H1 (cell line): ENCODE data around the gene EPHB6. TPM values are rescaled to one million over a fixed set of nuclear protein-coding genes. Genes with fewer than 3 reads are reported as not detected.

Experiments
- CTCF ChIA-PET: fragments of 300-600 bp; sonication (Branson Sonifier 250); formaldehyde crosslinking; loops from one replicate; lab custom pipeline; 2021; ENCODE audit not compliant: partially characterized antibody; lab: Charles Lee
- POLR2A ChIA-PET: fragments of 300-600 bp; sonication (Branson Sonifier 250); formaldehyde crosslinking; loops from one replicate; lab custom pipeline; 2021; ENCODE audit warnings: inconsistent platforms; ENCODE audit not compliant: partially characterized antibody; lab: Charles Lee
- DNase-seq, 2 experiments: peaks; one replicate each; pipeline versions ENCODE4 v3.0.0 to v3.0.0-alpha.2; 2010 to 2022; ENCODE audit warnings: low spot score in 2 of 2, low read depth in 1 of 2, mixed read lengths in 1 of 2
- FAIRE-seq: peaks from 2 replicates; lab custom pipeline; 2011; peaks lifted over from hg19 to GRCh38; lab: Jason Lieb, UNC
- H2AFZ ChIP-seq: 2 replicates; pipeline ENCODE4 v1.8.1; 2012; ENCODE audit warnings: low read length, inconsistent platforms
- H2AK5ac ChIP-seq: 2 replicates; pipeline ENCODE4 v1.6.1; 2013; ENCODE audit warnings: low read depth, low read length
- H2BK120ac ChIP-seq: replicated peaks from 2 replicates; pipeline ENCODE3; 2013; ENCODE audit warnings: low read depth, low read length, inconsistent platforms
- H2BK12ac ChIP-seq: 2 replicates; pipeline ENCODE4 v1.6.1; 2013; ENCODE audit warnings: low read depth, low read length
- H2BK15ac ChIP-seq: 2 replicates; pipeline ENCODE4 v1.6.1; 2013; ENCODE audit warnings: low read length
- H2BK20ac ChIP-seq: 2 replicates; pipeline ENCODE4 v1.6.1; 2013; ENCODE audit warnings: low read length
- H2BK5ac ChIP-seq: 2 replicates; pipeline ENCODE4 v1.6.1; 2013; ENCODE audit warnings: low read depth, low read length
- H3K14ac ChIP-seq: 2 replicates; pipeline ENCODE4 v1.6.1; 2013; ENCODE audit warnings: inconsistent platforms; ENCODE audit not compliant: insufficient read length
- H3K18ac ChIP-seq: 2 replicates; pipeline ENCODE4 v1.6.1; 2013; ENCODE audit warnings: low read length; ENCODE audit errors: extremely low read depth
- H3K23ac ChIP-seq: 2 replicates; pipeline ENCODE4 v1.6.1; 2013; ENCODE audit warnings: inconsistent platforms; ENCODE audit not compliant: insufficient read length
- H3K23me2 ChIP-seq: 2 replicates; pipeline ENCODE4 v1.6.1; 2013; ENCODE audit warnings: low read depth, low read length
- H3K27ac ChIP-seq: 2 replicates; pipeline ENCODE4 v1.6.1; 2011; ENCODE audit warnings: low read depth, low read length, inconsistent platforms
- H3K27me3 ChIP-seq, 4 experiments: replicated peaks in 1 of 4; 1 replicate in 1 of 4; 2 replicates in 3 of 4; pipeline versions ENCODE4 v1.6.1 to v1.8.1; 2011 to 2013; ENCODE audit warnings: low read length in 3 of 4, mild to moderate bottlenecking in 3 of 4, inconsistent platforms in 2 of 4, mixed read lengths in 2 of 4, moderate library complexity in 1 of 4; ENCODE audit not compliant: control insufficient read depth in 3 of 4, insufficient read depth in 3 of 4; ENCODE audit errors: extremely low read depth in 1 of 4
- H3K36me3 ChIP-seq, 4 experiments: 2 replicates each; pipeline versions ENCODE4 v1.6.1 to v1.8.1; 2011 to 2013; ENCODE audit warnings: mild to moderate bottlenecking in 4 of 4, low read length in 3 of 4, moderate library complexity in 2 of 4, control low read depth in 1 of 4, inconsistent platforms in 1 of 4; ENCODE audit not compliant: insufficient read depth in 4 of 4, control insufficient read depth in 2 of 4
- H3K4ac ChIP-seq: replicated peaks from 2 replicates; pipeline ENCODE3; 2013; ENCODE audit warnings: low read length, low read depth, mixed read lengths, inconsistent platforms; ENCODE audit not compliant: insufficient read length
- H3K4me1 ChIP-seq, 4 experiments: replicated peaks in 1 of 4; 1 replicate in 1 of 4; 2 replicates in 3 of 4; pipeline versions ENCODE4 v1.6.1 to v1.8.1; 2011 to 2013; ENCODE audit warnings: low read length in 3 of 4, inconsistent platforms in 2 of 4, mixed read lengths in 1 of 4; ENCODE audit not compliant: insufficient read depth in 4 of 4, control insufficient read depth in 3 of 4
- H3K4me2 ChIP-seq, 2 experiments: 2 replicates each; pipeline versions ENCODE4 v1.6.1 to v1.8.1; 2011 to 2013; ENCODE audit warnings: low read depth in 2 of 2, low read length in 2 of 2, control low read depth in 1 of 2, inconsistent platforms in 1 of 2, mild to moderate bottlenecking in 1 of 2; ENCODE audit not compliant: insufficient read depth in 1 of 2
- H3K4me3 ChIP-seq, 4 experiments: fragments of 200-600, 300-600 bp in 1 of 4; sonication (generic), shearing (Covaris generic), sonication (Bioruptor Twin) in 1 of 4; 2 replicates each; pipeline versions ENCODE4 v1.5.1 to v1.8.1; 2011 to 2016; ENCODE audit warnings: low read length in 4 of 4, low read depth in 3 of 4, control low read depth in 2 of 4, inconsistent platforms in 2 of 4, mild to moderate bottlenecking in 2 of 4, mixed read lengths in 1 of 4, moderate library complexity in 1 of 4; ENCODE audit not compliant: insufficient read depth in 2 of 4; ENCODE audit errors: extremely low read depth in 1 of 4
- H3K56ac ChIP-seq: replicated peaks from 2 replicates; pipeline ENCODE3; 2013; ENCODE audit warnings: low read depth, mild to moderate bottlenecking, mixed read lengths, low read length, inconsistent platforms; ENCODE audit not compliant: insufficient read length
- H3K79me1 ChIP-seq: 2 replicates; pipeline ENCODE4 v1.6.1; 2013; ENCODE audit warnings: low read depth, low read length, control low read depth
- H3K79me2 ChIP-seq, 2 experiments: 2 replicates each; pipeline versions ENCODE4 v1.6.1 to v1.8.1; 2012 to 2013; ENCODE audit warnings: low read length in 2 of 2, mild to moderate bottlenecking in 2 of 2, inconsistent platforms in 1 of 2; ENCODE audit not compliant: insufficient read depth in 2 of 2, control insufficient read depth in 1 of 2
- H3K9ac ChIP-seq, 4 experiments: replicated peaks in 1 of 4; 1 replicate in 1 of 4; 2 replicates in 3 of 4; pipeline versions ENCODE4 v1.6.1 to v1.8.1; 2011 to 2013; ENCODE audit warnings: low read depth in 3 of 4, low read length in 3 of 4, control low read depth in 2 of 4, mild to moderate bottlenecking in 2 of 4, moderate library complexity in 2 of 4, inconsistent platforms in 1 of 4; ENCODE audit errors: extremely low read depth in 1 of 4
- H3K9me3 ChIP-seq, 2 experiments: 2 replicates each; pipeline versions ENCODE4 v1.6.1 to v1.8.1; 2012 to 2013; ENCODE audit warnings: mild to moderate bottlenecking in 2 of 2, moderate library complexity in 2 of 2, control low read depth in 1 of 2, inconsistent platforms in 1 of 2, low read depth in 1 of 2, low read length in 1 of 2, mixed read lengths in 1 of 2; ENCODE audit not compliant: insufficient read depth in 2 of 2
- H4K20me1 ChIP-seq, 2 experiments: replicated peaks in 1 of 2; 2 replicates each; pipeline versions ENCODE3 to v1.8.1; 2011 to 2013; ENCODE audit warnings: inconsistent platforms in 2 of 2, low read length in 2 of 2, mild to moderate bottlenecking in 1 of 2; ENCODE audit not compliant: insufficient read depth in 2 of 2, control insufficient read depth in 1 of 2
- H4K5ac ChIP-seq: 2 replicates; pipeline ENCODE4 v1.6.1; 2013; ENCODE audit warnings: low read length, low read depth, mixed read lengths, inconsistent platforms; ENCODE audit not compliant: insufficient read length
- H4K8ac ChIP-seq: 2 replicates; pipeline ENCODE4 v1.8.0; 2013; ENCODE audit warnings: mild to moderate bottlenecking, moderate library complexity, low read length, inconsistent platforms; ENCODE audit not compliant: insufficient read depth; ENCODE audit errors: extremely low read depth
- H4K91ac ChIP-seq: replicated peaks from 2 replicates; pipeline ENCODE3; 2013; ENCODE audit warnings: low read length, mixed read lengths, inconsistent platforms; ENCODE audit not compliant: insufficient read length
- BACH1 ChIP-seq: IDR thresholded peaks from 2 replicates; pipeline ENCODE4 v1.6.1; 2012; ENCODE audit warnings: low read length, improper control_type of control experiment
- CBX5 ChIP-seq: fragments of 300-800, 300-1000 bp; sonication (generic); IDR thresholded peaks from 2 replicates; pipeline ENCODE4 v1.7.1; 2016; ENCODE audit warnings: antibody characterized with exemption, low read length, low read depth
- KDM4A ChIP-seq: IDR thresholded peaks from one replicate; pipeline ENCODE4 v1.7.1; 2012; ENCODE audit warnings: low read depth, mild to moderate bottlenecking, moderate library complexity, low read length, inconsistent platforms; ENCODE audit not compliant: severe bottlenecking
- KDM5A ChIP-seq: fragments of 200-600 bp; IDR thresholded peaks from 2 replicates; pipeline ENCODE4 v1.7.1; 2012; ENCODE audit warnings: mild to moderate bottlenecking, low read length, inconsistent platforms, mixed read lengths
- MAFK ChIP-seq: IDR thresholded peaks from 2 replicates; pipeline ENCODE4 v1.6.1; 2012; ENCODE audit warnings: low read depth, mild to moderate bottlenecking, improper control_type of control experiment, low read length
- PHF8 ChIP-seq: fragments of 200-600 bp; sonication (generic); conservative IDR thresholded peaks from 2 replicates; pipeline ENCODE4 v1.7.1; 2012; ENCODE audit warnings: low read depth, mild to moderate bottlenecking, inconsistent platforms, low read length, moderate library complexity
- POLR2A ChIP-seq, 2 experiments: IDR thresholded peaks; 1 replicate in 1 of 2; 2 replicates in 1 of 2; pipeline ENCODE4 v1.6.1; 2011; ENCODE audit warnings: low read depth in 2 of 2, low read length in 2 of 2, mild to moderate bottlenecking in 2 of 2; ENCODE audit errors: control extremely low read depth in 1 of 2
- SUZ12 ChIP-seq: fragments of 200-600 bp; sonication (generic); IDR thresholded peaks from 2 replicates; pipeline ENCODE4 v1.6.1; 2012; ENCODE audit warnings: mild to moderate bottlenecking, inconsistent platforms, low read length, moderate library complexity, mixed read lengths
- WGBS, 2 experiments: shearing (Covaris generic) in 1 of 2; methylation state at CpG; one replicate each; pipeline versions ENCODE4 v1.1.6 to v1.1.7; 2013 to 2015; ENCODE audit warnings: low lambda C conversion rate in 2 of 2, mixed read lengths in 2 of 2, inconsistent platforms in 1 of 2, low coverage in 1 of 2, missing lambda C conversion rate in 1 of 2; ENCODE audit not compliant: insufficient replicate concordance in 2 of 2, insufficient coverage in 1 of 2, insufficient read length in 1 of 2; ENCODE audit errors: extremely low coverage in 1 of 2, missing lambda C conversion rate in 1 of 2; 5-methylcytosine and 5-hydroxymethylcytosine counted together
- polyA plus RNA-seq, 7 experiments: library from polyadenylated mRNA; depleted of rRNA in 3 of 7; stranded (reverse) in 5 of 7; unstranded in 2 of 7; fragments of >200 nt in 5 of 7; fragments of 200-250 nt in 2 of 7; gene quantifications; 1 replicate in 5 of 7; 2 replicates in 1 of 7; 4 replicates in 1 of 7; pipeline versions ENCODE4 v1.2.1 to v1.2.3, GENCODE V29; 2011 to 2013; ENCODE audit warnings: missing spikeins in 2 of 7, mixed read lengths in 2 of 7
- total RNA-seq: library from RNA; stranded (reverse); fragmentation: NEBNext Ultra II Directional; extraction: Animal tissue kit (Norgen Biotek cat#: 25700); gene quantifications from 2 replicates; pipeline ENCODE4 v1.2.1, GENCODE V29; 2021
- TF ChIP-seq, protein P1 (sequence below), 3 experiments: IDR thresholded peaks; 1 replicate in 2 of 3; 2 replicates in 1 of 3; pipeline versions ENCODE4 v1.5.1 to v1.6.1; 2011; ENCODE audit warnings: low read length in 3 of 3, mild to moderate bottlenecking in 3 of 3, inconsistent platforms in 2 of 3, low read depth in 1 of 3, moderate library complexity in 1 of 3; ENCODE audit not compliant: insufficient read depth in 1 of 3; ENCODE audit errors: control extremely low read depth in 1 of 3

The EPHB6 gene
- total and polyA plus RNA-seq, 2 of the 8 experiments (the other 6 are each of a cell fraction or from before 2014, with no cell fraction given), result 19.7 TPM

DNA sequence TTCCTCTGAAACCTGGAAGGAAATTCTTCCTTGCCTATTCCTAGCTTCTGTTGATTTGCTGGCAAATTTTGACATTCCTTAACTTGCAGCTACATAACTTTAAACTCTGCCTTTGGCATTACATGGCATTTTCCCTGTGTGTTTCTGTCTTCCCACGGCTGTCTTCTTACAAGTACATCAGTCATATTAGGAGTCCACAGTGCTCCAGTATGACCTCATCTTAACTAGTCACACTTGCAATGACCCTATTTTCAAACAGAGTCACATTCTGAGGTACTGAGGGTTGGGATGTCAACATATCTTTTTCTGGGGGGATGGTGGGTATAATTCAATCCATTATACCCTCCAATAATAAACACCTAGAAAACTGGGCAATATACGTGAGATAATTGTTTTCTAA is 37.4 kb upstream of the EPHB6 start:
- Histone ChIP-seq H3K18ac (no peak overlapping the region), H3K79me1 (no peaks in the 10 kb centered on the region), H3K23ac (no peak overlapping the region), H3K27me3 (no peaks in the 10 kb centered on the region), H3K4me3 (no peak overlapping the region), H4K8ac (no peak overlapping the region), H3K9ac (no peak overlapping the region), H3K4ac (no peak overlapping the region), H3K23me2 (no peaks in the 10 kb centered on the region), H2AK5ac (no peak overlapping the region), H3K79me2 (no peaks in the 10 kb centered on the region), H3K4me2 (no peak overlapping the region), H3K36me3 (no peaks in the 10 kb centered on the region; a peak in 1 of 8 replicates), H3K56ac (no peak overlapping the region), H4K20me1 (no peaks in the 10 kb centered on the region), H3K14ac (no peak overlapping the region), H2BK20ac (no peak overlapping the region), H2BK5ac (no peak overlapping the region), H2BK12ac (no peak overlapping the region), H2AFZ (no peak overlapping the region), H3K27ac (no peak overlapping the region), H2BK15ac (no peak overlapping the region), H2BK120ac (no peak overlapping the region), H4K91ac (no peak overlapping the region), H3K4me1 (peaks cover 9 to 17% (median 13%) of the 10 kb centered on the region in 4 experiments), H3K9me3 (no peaks in the 10 kb centered on the region), H4K5ac (no peak overlapping the region)
- POLR2A ChIA-PET, result interaction anchor here (1.2 kb wide), 1 partner anchor 10 kb away, joined by 5 read pairs; no protein-coding TSS in a partner anchor
- CTCF ChIA-PET, result interaction anchor here (0.9 to 18.9 kb wide), 8 partner anchors 9 to 260 kb away, joined by 3 to 430 read pairs (median 4); no protein-coding TSS in a partner anchor
- FAIRE-seq (no peak), DNase-seq (no peak)
- TF ChIP-seq KDM5A (no peak), CBX5 (no peak), POLR2A (IDR thresholded peaks at IDR 0.05; ENCODE audit: control extremely low read depth in 1 of 2, low read depth in 2 of 2, low read length in 2 of 2) (no peak), SUZ12 (no peak), PHF8 (no peak), BACH1 (no peak), MAFK (no peak), KDM4A (no peak)
- TF ChIP-seq, protein P1, sequence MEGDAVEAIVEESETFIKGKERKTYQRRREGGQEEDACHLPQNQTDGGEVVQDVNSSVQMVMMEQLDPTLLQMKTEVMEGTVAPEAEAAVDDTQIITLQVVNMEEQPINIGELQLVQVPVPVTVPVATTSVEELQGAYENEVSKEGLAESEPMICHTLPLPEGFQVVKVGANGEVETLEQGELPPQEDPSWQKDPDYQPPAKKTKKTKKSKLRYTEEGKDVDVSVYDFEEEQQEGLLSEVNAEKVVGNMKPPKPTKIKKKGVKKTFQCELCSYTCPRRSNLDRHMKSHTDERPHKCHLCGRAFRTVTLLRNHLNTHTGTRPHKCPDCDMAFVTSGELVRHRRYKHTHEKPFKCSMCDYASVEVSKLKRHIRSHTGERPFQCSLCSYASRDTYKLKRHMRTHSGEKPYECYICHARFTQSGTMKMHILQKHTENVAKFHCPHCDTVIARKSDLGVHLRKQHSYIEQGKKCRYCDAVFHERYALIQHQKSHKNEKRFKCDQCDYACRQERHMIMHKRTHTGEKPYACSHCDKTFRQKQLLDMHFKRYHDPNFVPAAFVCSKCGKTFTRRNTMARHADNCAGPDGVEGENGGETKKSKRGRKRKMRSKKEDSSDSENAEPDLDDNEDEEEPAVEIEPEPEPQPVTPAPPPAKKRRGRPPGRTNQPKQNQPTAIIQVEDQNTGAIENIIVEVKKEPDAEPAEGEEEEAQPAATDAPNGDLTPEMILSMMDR (IDR thresholded peaks at IDR 0.05; ENCODE audit: control extremely low read depth in 1 of 3, insufficient read depth in 1 of 3, low read depth in 1 of 3, low read length in 3 of 3), result no peak
- 93% methylated on average over 2 of the region's 2 CpGs; no CpG with 5 or more reads in 1 of the 2 experiments for WGBS, 2 experiments
